HepG2 (cell line): Measurements from ENCODE around the gene ELAVL3. TPM values are rescaled to one million over a fixed set of nuclear protein-coding genes. Genes with fewer than 3 reads are reported as not detected.
A peak's percentile ranks its signal among the peaks of the same experiment; 100 is the strongest.

Experiments used
- EZH2 ChIP-seq: conservative IDR thresholded peaks from 2 replicates; pipeline ENCODE4 v1.6.1; 2012; ENCODE audit warnings: mild to moderate bottlenecking, low read depth, low read length, moderate library complexity
- HNRNPK ChIP-seq: fragments of 200-400 bp; formaldehyde crosslinking; IDR thresholded peaks from 2 replicates; pipeline ENCODE4 v1.6.1; 2018; ENCODE audit warnings: low read length, low read depth, moderate library complexity, mild to moderate bottlenecking; ENCODE audit not compliant: poor library complexity, severe bottlenecking
- KDM3A ChIP-seq: IDR thresholded peaks from 2 replicates; pipeline ENCODE4 v1.6.1; 2018; ENCODE audit warnings: low read depth, missing compliant biosample characterization
- NCOA2 ChIP-seq: sonication (generic); formaldehyde crosslinking; IDR thresholded peaks from 2 replicates; pipeline ENCODE4 v1.8.0; 2022; ENCODE audit warnings: inconsistent platforms
- NCOR1 ChIP-seq: fragments of 200-600 bp; sonication (generic); IDR thresholded peaks from 2 replicates; pipeline ENCODE4 v1.7.0; 2017; ENCODE audit warnings: antibody characterized with exemption, low read length, borderline replicate concordance
- RFX1 ChIP-seq: fragments of 450-650 bp; IDR thresholded peaks from 2 replicates; pipeline ENCODE4 v1.6.1; 2017
- SALL2 ChIP-seq: sonication (generic); formaldehyde crosslinking; IDR thresholded peaks from 2 replicates; pipeline ENCODE4 v1.8.1; 2023; ENCODE audit warnings: mild to moderate bottlenecking, missing genetic modification reagents, inconsistent platforms
- SIX4 ChIP-seq: sonication (generic); formaldehyde crosslinking; IDR thresholded peaks from 2 replicates; pipeline ENCODE4 v1.4.0; 2020; ENCODE audit warnings: missing genetic modification reagents
- SMC3 ChIP-seq: IDR thresholded peaks from 2 replicates; pipeline ENCODE4 v1.6.1; 2011; ENCODE audit warnings: low read length, improper control_type of control experiment
- TGIF2 ChIP-seq: IDR thresholded peaks from 2 replicates; pipeline ENCODE4 v1.6.1; 2016; ENCODE audit warnings: control low read depth, missing compliant biosample characterization
- ZBTB46 ChIP-seq: sonication (generic); formaldehyde crosslinking; IDR thresholded peaks from 2 replicates; pipeline ENCODE4 v1.4.0; 2020; ENCODE audit warnings: mild to moderate bottlenecking, missing genetic modification reagents, borderline replicate concordance
- ZFX ChIP-seq: sonication (generic); formaldehyde crosslinking; IDR thresholded peaks from 2 replicates; pipeline ENCODE4 v1.4.0; 2020; ENCODE audit warnings: mild to moderate bottlenecking, low read depth, missing genetic modification reagents, moderate library complexity
- ZFY ChIP-seq: sonication (generic); formaldehyde crosslinking; IDR thresholded peaks from 2 replicates; pipeline ENCODE4 v1.4.0; 2020; ENCODE audit warnings: missing genetic modification reagents
- ZHX2 ChIP-seq, 2 experiments: sonication (generic) in 1 of 2; formaldehyde crosslinking in 1 of 2; IDR thresholded peaks; 2 replicates each; pipeline versions ENCODE4 v1.6.1 to v1.9.0; 2014 to 2022; ENCODE audit warnings: antibody characterized with exemption in 1 of 2, borderline replicate concordance in 1 of 2, inconsistent platforms in 1 of 2, low read depth in 1 of 2, missing genetic modification reagents in 1 of 2
- ZNF101 ChIP-seq: sonication (generic); formaldehyde crosslinking; IDR thresholded peaks from 2 replicates; pipeline ENCODE4 v1.4.0; 2020; ENCODE audit warnings: mild to moderate bottlenecking, low read depth, missing genetic modification reagents, borderline replicate concordance
- ZNF264 ChIP-seq: sonication (generic); formaldehyde crosslinking; IDR thresholded peaks from 2 replicates; pipeline ENCODE4 v1.4.0; 2020; ENCODE audit warnings: missing genetic modification reagents
- polyA plus RNA-seq, 8 experiments: library from polyadenylated mRNA; depleted of rRNA in 3 of 8; stranded (reverse) in 7 of 8; unstranded in 1 of 8; fragments of >200 nt; fragmentation: Illumina TruSeq in 4 of 8; extraction: Trizol in 4 of 8; gene quantifications; 2 replicates each; pipeline versions ENCODE4 v1.2.1 to v1.2.3, GENCODE V29; 2011 to 2016; ENCODE audit warnings: low read depth in 4 of 8, missing spikeins in 1 of 8, mixed read lengths in 1 of 8; ENCODE audit not compliant: insufficient read depth in 1 of 8
- total RNA-seq, 5 experiments: library from RNA; depleted of rRNA; stranded (reverse); fragments of >200 nt; fragmentation: Illumina TruSeq; extraction: Trizol; gene quantifications; 2 replicates each; pipeline ENCODE4 v1.2.3, GENCODE V29; 2016; ENCODE audit warnings: low read depth in 1 of 5
- TF ChIP-seq, protein P1 (sequence below): sonication (generic); formaldehyde crosslinking; IDR thresholded peaks from 2 replicates; pipeline ENCODE4 v1.4.0; 2020; ENCODE audit warnings: missing genetic modification reagents
- TF ChIP-seq, protein P2 (sequence below): sonication (generic); formaldehyde crosslinking; IDR thresholded peaks from 2 replicates; pipeline ENCODE4 v1.5.0; 2020; ENCODE audit warnings: missing genetic modification reagents, mild to moderate bottlenecking, borderline replicate concordance

The ELAVL3 gene
- total and polyA plus RNA-seq, 2 of the 13 experiments (the other 11 are each of a cell fraction or from before 2014, with no cell fraction given): 0.03 TPM; not detected in 1

- TF ChIP-seq ZFY (CRISPR knock-in tag): 0 out of 2 replicates have a peak, but pooled peaks have one; percentile 17
- TF ChIP-seq HNRNPK: peak; percentile 78
- TF ChIP-seq NCOA2 (CRISPR knock-in tag): no peak
- TF ChIP-seq, protein P1, sequence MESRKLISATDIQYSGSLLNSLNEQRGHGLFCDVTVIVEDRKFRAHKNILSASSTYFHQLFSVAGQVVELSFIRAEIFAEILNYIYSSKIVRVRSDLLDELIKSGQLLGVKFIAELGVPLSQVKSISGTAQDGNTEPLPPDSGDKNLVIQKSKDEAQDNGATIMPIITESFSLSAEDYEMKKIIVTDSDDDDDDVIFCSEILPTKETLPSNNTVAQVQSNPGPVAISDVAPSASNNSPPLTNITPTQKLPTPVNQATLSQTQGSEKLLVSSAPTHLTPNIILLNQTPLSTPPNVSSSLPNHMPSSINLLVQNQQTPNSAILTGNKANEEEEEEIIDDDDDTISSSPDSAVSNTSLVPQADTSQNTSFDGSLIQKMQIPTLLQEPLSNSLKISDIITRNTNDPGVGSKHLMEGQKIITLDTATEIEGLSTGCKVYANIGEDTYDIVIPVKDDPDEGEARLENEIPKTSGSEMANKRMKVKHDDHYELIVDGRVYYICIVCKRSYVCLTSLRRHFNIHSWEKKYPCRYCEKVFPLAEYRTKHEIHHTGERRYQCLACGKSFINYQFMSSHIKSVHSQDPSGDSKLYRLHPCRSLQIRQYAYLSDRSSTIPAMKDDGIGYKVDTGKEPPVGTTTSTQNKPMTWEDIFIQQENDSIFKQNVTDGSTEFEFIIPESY (CRISPR knock-in tag): peak; percentile 60; the same call in 1 of the 2 replicates
- TF ChIP-seq SALL2 (CRISPR knock-in tag): no peak
- no peak for TF ChIP-seq EZH2
- TF ChIP-seq ZNF264 (CRISPR knock-in tag): no peak
- peak; percentile 61; the same call in 1 of the 2 replicates for TF ChIP-seq ZFX
- TF ChIP-seq KDM3A (CRISPR knock-in tag): 0 out of 2 replicates have a peak, but pooled peaks have one; percentile 35
- no peak for TF ChIP-seq ZHX2 (IDR thresholded peaks at IDR 0.05; ENCODE audit: low read depth)
- no peak for TF ChIP-seq ZHX2 (CRISPR knock-in tag; IDR thresholded peaks at IDR 0.05; ENCODE audit: borderline replicate concordance)
- no peak for TF ChIP-seq RFX1
- no peak for TF ChIP-seq ZBTB46
- TF ChIP-seq SMC3: peak; percentile 28; the same call in 1 of the 2 replicates
- TF ChIP-seq TGIF2 (CRISPR knock-in tag): no peak
- no peak for TF ChIP-seq ZNF101
- TF ChIP-seq, protein P2, sequence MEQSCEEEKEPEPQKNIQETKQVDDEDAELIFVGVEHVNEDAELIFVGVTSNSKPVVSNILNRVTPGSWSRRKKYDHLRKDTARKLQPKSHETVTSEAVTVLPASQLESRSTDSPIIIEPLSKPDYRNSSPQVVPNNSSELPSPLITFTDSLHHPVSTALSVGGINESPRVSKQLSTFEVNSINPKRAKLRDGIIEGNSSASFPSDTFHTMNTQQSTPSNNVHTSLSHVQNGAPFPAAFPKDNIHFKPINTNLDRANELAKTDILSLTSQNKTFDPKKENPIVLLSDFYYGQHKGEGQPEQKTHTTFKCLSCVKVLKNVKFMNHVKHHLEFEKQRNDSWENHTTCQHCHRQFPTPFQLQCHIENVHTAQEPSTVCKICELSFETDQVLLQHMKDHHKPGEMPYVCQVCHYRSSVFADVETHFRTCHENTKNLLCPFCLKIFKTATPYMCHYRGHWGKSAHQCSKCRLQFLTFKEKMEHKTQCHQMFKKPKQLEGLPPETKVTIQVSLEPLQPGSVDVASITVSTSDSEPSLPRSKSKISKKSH (CRISPR knock-in tag): no peak
- TF ChIP-seq SIX4 (CRISPR knock-in tag): no peak
- no peak for TF ChIP-seq NCOR1
These were observed 34.1 kb downstream of the ELAVL3 start (continued) for GRCh38 chr19:11446652-11447301.
